ENCODE measurements around the gene ZNF579. TPM values are rescaled to one million over a fixed set of nuclear protein-coding genes. Genes with fewer than 3 reads are reported as not detected.
A peak's percentile ranks its signal among the peaks of the same experiment; 100 is the strongest.

ZNF579 gene
- total RNA-seq, 1 experiment from 2014 or later = 13.5 TPM

DNA sequence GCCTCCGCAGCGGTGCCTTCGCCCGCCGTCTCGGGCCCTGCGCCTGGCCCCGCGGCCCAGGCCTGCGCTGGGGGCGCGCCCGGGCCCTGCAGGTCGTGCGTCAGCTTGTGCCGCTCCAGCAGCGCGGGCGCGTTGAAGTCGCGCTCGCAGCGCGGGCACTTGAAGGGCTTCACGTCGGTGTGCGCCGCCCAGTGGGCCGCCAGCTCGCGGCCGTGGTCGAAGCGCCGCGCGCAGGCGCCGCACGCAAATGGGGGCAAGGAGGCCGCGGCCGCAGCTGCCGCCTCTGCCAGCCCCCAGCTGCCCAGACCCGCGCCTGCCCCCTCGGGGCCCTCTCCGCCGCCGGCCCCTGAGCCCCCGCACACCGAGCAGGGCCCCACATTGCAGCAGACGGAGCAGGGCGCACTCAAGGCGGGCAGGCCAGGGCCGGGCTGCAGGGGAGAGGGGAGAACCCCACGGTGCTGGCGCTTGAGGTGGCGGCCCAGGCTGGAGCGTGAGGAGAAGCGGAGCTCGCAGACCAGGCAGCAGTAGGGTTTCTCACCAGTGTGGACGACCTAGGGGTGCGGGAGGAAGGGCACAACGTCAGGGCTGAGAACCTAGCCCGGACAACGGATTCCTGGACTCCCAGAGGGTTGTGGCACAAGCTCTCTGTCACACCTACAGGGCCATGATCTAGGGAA is 12.6 kb upstream of the ZNF579 start:
- H3K4me3 ChIP-seq (ENCODE audit: low read length) = no peak overlapping the region
- no peaks in the 10 kb centered on the region for H3K9me2 ChIP-seq (replicated peaks; ENCODE audit: low read length)
- BruUV-seq (replicated peaks) = no TSS peak
- H3K36me3 ChIP-seq (ENCODE audit: low read depth, low read length) = peaks cover 4% of the 10 kb centered on the region; the same call in 1 of the 2 replicates
- H3K27ac ChIP-seq (ENCODE audit: low read length) = no peak overlapping the region
- intact Hi-C loops (cut with micrococcal nuclease) = no loop called here
- no peak overlapping the region for H2AFZ ChIP-seq (ENCODE audit: low read length)
- no peaks in the 10 kb centered on the region for H3K27me3 ChIP-seq (ENCODE audit: low read length)
- ChIA-PET CTCF (no interaction called here), POLR2A (ENCODE audit: unreplicated experiment) (no interaction called here)
- no peak for DNase-seq
- no peaks in the 10 kb centered on the region for H3K9me3 ChIP-seq (ENCODE audit: low read length)
- H3F3A ChIP-seq (ENCODE audit: low read length, unreplicated experiment) = no peaks in the 10 kb centered on the region
- no peak for ATAC-seq
- H4K20me1 ChIP-seq (ENCODE audit: low read length) = no peaks in the 10 kb centered on the region
- no peak overlapping the region for H3K9ac ChIP-seq (ENCODE audit: low read length)
- TF ChIP-seq EZH2 (IDR thresholded peaks at IDR 0.05; ENCODE audit: low read length, unreplicated experiment) = no peak
- TF ChIP-seq, protein P1, sequence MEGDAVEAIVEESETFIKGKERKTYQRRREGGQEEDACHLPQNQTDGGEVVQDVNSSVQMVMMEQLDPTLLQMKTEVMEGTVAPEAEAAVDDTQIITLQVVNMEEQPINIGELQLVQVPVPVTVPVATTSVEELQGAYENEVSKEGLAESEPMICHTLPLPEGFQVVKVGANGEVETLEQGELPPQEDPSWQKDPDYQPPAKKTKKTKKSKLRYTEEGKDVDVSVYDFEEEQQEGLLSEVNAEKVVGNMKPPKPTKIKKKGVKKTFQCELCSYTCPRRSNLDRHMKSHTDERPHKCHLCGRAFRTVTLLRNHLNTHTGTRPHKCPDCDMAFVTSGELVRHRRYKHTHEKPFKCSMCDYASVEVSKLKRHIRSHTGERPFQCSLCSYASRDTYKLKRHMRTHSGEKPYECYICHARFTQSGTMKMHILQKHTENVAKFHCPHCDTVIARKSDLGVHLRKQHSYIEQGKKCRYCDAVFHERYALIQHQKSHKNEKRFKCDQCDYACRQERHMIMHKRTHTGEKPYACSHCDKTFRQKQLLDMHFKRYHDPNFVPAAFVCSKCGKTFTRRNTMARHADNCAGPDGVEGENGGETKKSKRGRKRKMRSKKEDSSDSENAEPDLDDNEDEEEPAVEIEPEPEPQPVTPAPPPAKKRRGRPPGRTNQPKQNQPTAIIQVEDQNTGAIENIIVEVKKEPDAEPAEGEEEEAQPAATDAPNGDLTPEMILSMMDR (conservative IDR thresholded peaks at IDR 0.05; ENCODE audit: low read depth, low read length) = no peak
- no peak for TF ChIP-seq EZH2phosphoT487 (IDR thresholded peaks at IDR 0.05; ENCODE audit: borderline replicate concordance, low read length)
- H3K4me1 ChIP-seq (ENCODE audit: insufficient read depth, low read length) = 0 out of 2 replicates have a peak, but pooled peaks cover 2% of the 10 kb centered on the region
- 0 out of 2 replicates have a peak, but pooled peaks cover 2% of the 10 kb centered on the region for H3K79me2 ChIP-seq (ENCODE audit: low read length)
- no peak overlapping the region for H3K4me2 ChIP-seq (ENCODE audit: low read length)

DNA sequence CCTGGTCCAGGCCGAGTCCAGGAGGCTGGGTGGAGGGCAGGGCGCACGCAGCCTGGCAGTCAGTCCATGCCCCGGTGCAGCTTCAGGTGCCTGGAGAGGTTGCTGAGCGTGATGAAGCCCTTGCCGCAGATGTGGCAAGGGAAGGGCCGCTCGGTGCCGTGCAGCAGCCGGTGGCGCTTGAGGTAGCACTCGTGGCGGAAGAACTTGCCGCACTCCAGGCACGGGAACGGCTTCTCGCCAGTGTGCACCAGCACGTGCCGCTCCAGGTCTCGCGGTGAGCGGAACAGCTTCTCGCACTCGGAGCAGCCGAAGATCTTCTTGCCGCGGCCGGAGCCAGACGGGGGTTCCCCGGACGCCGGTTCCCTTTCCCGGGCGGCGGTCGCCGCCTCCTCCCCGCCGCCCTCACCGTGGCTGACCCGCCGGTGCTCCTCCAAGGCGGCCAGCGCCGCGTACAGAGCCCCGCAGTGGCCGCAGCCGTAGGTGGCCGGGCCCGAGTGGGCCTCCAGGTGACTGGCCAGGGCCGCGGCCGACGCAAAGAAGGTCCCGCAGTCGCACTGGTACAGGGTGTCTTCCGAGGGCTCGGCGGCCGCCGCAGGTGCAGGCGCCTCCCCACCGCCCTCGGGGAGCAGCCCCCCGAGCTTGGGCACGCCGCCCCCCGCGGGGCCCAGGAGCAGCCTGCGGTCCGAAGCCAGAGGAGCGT is 11.9 kb upstream of the ZNF579 start:
- no peaks in the 10 kb centered on the region for H3K79me2 ChIP-seq (ENCODE audit: low read length)
- no peak for DNase-seq
- no peaks in the 10 kb centered on the region for H4K20me1 ChIP-seq (ENCODE audit: low read length)
- intact Hi-C loops (cut with micrococcal nuclease) = no loop called here
- no peaks in the 10 kb centered on the region for H3F3A ChIP-seq (ENCODE audit: low read length, unreplicated experiment)
- H3K9ac ChIP-seq (ENCODE audit: low read length) = no peak overlapping the region
- no peaks in the 10 kb centered on the region for H3K27me3 ChIP-seq (ENCODE audit: low read length)
- H3K4me1 ChIP-seq (ENCODE audit: insufficient read depth, low read length) = no peaks in the 10 kb centered on the region
- no peak for ATAC-seq
- H2AFZ ChIP-seq (ENCODE audit: low read length) = no peak overlapping the region
- H3K27ac ChIP-seq (ENCODE audit: low read length) = no peak overlapping the region
- ChIA-PET POLR2A (ENCODE audit: unreplicated experiment) (no interaction called here), CTCF (no interaction called here)
- no TSS peak for BruUV-seq (replicated peaks)
- no peaks in the 10 kb centered on the region for H3K9me3 ChIP-seq (ENCODE audit: low read length)
- no peak overlapping the region for H3K4me3 ChIP-seq (ENCODE audit: low read length)
- H3K36me3 ChIP-seq (ENCODE audit: low read depth, low read length) = peaks cover 4% of the 10 kb centered on the region; the same call in 1 of the 2 replicates
- TF ChIP-seq EZH2 (IDR thresholded peaks at IDR 0.05; ENCODE audit: low read length, unreplicated experiment) (no peak), EZH2phosphoT487 (IDR thresholded peaks at IDR 0.05; ENCODE audit: borderline replicate concordance, low read length) (no peak)
- TF ChIP-seq, protein P1 (conservative IDR thresholded peaks at IDR 0.05; ENCODE audit: low read depth, low read length) = no peak
- H3K4me2 ChIP-seq (ENCODE audit: low read length) = no peak overlapping the region
- H3K9me2 ChIP-seq (replicated peaks; ENCODE audit: low read length) = no peaks in the 10 kb centered on the region

DNA sequence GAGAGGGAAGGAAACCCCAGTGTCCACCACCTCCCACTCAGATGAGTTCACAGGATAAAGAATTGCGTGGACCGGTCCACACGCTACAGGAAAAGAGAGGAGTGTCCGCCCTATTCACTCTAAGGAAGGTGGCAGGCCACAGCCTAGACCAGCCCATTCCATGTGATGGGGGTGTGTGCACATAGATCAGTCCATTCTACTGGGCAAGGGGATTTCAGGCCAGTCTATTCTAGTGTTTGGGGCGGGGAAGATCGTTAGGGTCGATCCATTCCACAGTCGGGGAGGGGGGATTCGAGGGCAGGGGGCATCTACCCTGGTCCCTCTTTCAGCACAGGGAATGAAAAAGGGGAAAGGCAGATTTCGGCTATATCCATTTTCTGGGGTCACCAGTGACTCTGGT is 10.9 kb upstream of the ZNF579 start:
- Histone ChIP-seq H4K20me1 (ENCODE audit: low read length) (no peaks in the 10 kb centered on the region), H3K4me1 (ENCODE audit: insufficient read depth, low read length) (peaks cover 6% of the 10 kb centered on the region), H3K36me3 (ENCODE audit: low read depth, low read length) (peaks cover 4% of the 10 kb centered on the region; the same call in 1 of the 2 replicates), H3K9me2 (replicated peaks; ENCODE audit: low read length) (no peaks in the 10 kb centered on the region), H3K4me3 (ENCODE audit: low read length) (no peak overlapping the region), H3F3A (ENCODE audit: low read length, unreplicated experiment) (no peaks in the 10 kb centered on the region), H2AFZ (ENCODE audit: low read length) (no peak overlapping the region), H3K79me2 (ENCODE audit: low read length) (no peaks in the 10 kb centered on the region), H3K4me2 (ENCODE audit: low read length) (no peak overlapping the region), H3K27me3 (ENCODE audit: low read length) (no peaks in the 10 kb centered on the region), H3K9ac (ENCODE audit: low read length) (no peak overlapping the region), H3K27ac (ENCODE audit: low read length) (no peak overlapping the region), H3K9me3 (ENCODE audit: low read length) (no peaks in the 10 kb centered on the region)
- TF ChIP-seq EZH2phosphoT487 (IDR thresholded peaks at IDR 0.05; ENCODE audit: borderline replicate concordance, low read length) = no peak
- TF ChIP-seq, protein P1 (conservative IDR thresholded peaks at IDR 0.05; ENCODE audit: low read depth, low read length) = no peak
- ATAC-seq (no peak), DNase-seq (no peak)
- ChIA-PET POLR2A (ENCODE audit: unreplicated experiment) (no interaction called here), CTCF (no interaction called here)
- intact Hi-C loops (cut with micrococcal nuclease) = no loop called here
- BruUV-seq (replicated peaks) = TSS peak; percentile 25
